GM19099 (cell line): Measurements from ENCODE around the gene AXIN2.

Experiments
- POLR2A ChIP-seq: IDR thresholded peaks from 3 replicates; pipeline ENCODE4 v1.6.1; 2011; ENCODE audit warnings: low read depth; ENCODE audit not compliant: insufficient read length; ENCODE audit errors: extremely low read depth

Gene AXIN2

GRCh38 chr17:65498816-65499215, 62.6 kb downstream of the AXIN2 start:
- TF ChIP-seq POLR2A = no peak

DNA sequence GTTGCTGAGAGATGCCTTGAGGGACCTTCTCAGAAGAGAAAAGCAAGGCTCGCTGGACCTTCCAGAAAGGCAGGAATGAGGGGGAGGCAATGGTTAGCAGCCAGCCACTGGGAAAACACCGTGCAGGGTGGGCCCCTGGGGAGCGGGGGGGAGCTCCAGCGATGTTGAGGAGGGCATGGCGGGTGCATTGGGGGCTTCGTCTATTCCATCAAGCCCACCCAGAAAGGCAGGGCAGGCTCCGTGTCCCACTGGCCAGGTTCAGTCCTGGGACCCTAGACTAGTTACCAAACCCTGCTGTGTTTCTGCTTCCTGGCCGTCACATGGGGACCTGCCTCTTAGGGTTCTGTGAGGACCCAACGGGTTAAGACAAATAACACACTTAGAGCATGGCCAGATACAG, 64.6 kb downstream of the AXIN2 start:
- TF ChIP-seq POLR2A = no peak

DNA sequence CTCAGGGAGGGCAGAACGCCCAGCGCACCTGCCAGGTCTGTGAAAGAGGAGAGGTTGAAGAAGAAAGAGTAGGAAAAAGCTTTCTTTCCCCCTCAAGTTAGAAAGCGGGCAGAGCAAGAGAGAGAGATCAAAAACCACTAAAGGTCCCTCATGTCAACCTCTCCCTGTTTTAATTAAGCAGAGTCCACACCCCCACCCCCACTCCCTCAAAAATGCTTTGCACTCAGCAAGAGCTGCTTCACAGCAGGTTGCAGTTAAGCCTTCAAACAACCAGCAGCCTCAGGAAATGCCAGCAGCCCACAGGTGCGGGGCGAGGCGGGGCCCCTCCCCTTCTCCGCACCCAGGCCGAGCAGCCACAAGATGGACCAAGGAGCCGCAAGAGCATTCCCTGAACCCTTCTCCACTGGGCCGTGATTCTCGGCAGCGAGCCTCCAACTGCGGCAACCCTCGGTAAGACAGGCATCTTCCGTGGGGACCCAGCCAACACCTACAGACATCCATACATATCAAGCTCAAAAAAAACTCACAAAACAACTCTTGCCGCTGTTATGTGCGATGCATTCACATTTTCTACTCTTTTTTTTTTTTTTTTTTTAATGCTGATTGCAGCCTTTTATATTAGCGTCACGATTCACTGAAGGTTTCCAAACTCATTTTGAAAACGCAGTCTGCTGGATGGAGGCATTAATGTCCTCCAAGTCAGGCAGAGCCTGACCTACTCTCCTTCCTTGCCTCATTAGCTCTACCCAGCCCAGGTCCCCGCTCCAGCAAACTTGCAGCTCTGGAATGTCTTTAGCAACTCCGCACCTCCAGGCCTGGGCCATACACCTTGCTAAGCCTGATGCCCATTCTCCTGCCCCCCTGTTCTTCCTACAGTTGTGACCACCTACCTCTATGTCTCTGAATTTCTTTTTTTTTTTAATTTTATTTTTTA, 66.1 kb downstream of the AXIN2 start:
- TF ChIP-seq POLR2A = no peak

- TF ChIP-seq POLR2A = no peak
Measured at GRCh38 chr17:65489413-65490155, 71.9 kb downstream of the AXIN2 start.

GRCh38 chr17:65488665-65489064, 72.8 kb downstream of the AXIN2 start:
- TF ChIP-seq POLR2A = no peak

GRCh38 chr17:65487990-65488389, 73.5 kb downstream of the AXIN2 start:
- TF ChIP-seq POLR2A = no peak

- TF ChIP-seq POLR2A = no peak
Measured at GRCh38 chr17:65487161-65487560, 74.3 kb downstream of the AXIN2 start.

DNA sequence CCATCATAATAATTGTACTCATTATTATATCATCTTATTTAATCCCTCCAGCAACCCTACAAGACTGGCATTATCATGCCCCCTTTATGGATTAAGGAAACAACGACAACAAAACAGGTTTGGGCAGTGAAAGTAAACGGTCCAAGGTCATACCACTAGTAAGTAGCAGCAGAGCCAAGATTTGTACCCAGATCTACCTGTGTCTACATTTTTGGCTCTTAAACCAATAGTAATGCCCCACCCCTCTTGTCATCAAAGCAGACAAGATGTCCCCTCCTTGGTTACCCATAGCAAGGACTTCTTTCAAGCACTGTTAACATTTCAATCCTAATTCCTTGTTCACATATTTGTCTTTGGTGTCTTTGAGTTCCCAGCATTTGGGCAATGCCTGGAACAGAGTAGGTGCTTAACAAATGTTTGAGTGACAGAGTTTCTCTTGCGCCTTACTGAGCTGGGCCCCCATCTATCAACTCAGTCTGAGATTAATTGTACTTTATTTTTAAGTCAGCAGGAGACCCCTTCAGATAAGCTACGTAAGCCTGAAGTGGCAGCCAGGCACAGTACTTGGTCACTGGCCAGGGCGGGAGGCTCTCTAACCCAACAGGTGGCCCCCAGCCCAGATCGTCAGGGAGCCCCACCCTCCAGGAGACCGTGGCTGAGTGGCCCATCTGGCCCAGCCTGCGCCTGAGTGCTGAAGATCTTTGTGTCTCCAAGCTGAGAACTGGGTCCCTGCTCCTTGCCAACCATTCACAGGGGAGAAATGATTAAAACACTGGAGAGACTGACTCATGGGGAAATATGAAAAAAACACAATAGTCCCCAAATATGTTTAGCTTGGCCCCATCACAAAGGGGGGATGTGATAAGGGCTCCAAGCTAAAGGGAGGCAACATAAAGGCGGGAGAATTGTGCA, 75.8 kb downstream of the AXIN2 start:
- TF ChIP-seq POLR2A = no peak

- TF ChIP-seq POLR2A = no peak
Measured at GRCh38 chr17:65483438-65483837, 78.0 kb downstream of the AXIN2 start.

DNA sequence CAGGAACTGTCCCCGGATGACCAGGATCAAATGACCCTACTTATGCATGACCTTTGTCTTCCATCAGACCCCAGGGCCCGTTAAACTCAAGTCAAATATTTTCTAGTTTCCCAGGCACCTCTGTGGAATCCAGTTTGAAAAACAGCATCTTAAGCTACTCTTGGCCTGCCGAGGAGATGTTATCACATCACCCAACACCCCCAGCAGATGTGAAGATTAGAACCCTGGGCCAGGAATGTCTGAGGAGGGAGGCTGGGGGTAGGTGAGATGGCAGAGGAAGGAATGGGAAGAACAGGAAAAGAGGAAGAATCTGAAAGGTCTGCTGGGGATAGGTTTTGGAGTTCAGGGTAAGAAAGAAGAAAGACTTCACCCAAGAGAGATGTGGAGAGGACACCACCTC, 79.2 kb downstream of the AXIN2 start:
- TF ChIP-seq POLR2A = no peak

DNA sequence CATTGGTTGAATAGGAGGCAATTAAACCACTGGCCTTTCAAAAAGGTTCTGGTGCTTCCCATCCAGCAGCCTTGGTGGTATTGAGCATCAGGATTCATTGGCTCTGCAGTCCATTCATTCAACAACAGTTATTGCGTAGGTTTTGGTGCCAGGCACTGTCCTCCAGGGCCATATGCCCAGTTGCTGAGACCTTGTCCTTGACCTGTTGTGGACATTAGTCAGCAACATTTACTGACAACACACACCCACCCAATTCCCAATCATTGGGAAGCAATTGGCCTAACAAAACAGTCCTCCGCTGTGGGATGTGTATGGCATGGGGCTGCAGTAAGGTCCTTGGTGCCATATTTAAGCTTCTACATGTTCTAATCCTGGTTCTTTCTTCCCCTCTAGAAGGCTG, 82.2 kb downstream of the AXIN2 start:
- TF ChIP-seq POLR2A = no peak
